ENCODE measurements around the gene DLGAP1.
"Not testable (repeated sequence)": the region's sequence is repeated elsewhere in the genome, so short reads cannot be mapped to it uniquely, and the experiment has no call there.

Gene DLGAP1

DNA sequence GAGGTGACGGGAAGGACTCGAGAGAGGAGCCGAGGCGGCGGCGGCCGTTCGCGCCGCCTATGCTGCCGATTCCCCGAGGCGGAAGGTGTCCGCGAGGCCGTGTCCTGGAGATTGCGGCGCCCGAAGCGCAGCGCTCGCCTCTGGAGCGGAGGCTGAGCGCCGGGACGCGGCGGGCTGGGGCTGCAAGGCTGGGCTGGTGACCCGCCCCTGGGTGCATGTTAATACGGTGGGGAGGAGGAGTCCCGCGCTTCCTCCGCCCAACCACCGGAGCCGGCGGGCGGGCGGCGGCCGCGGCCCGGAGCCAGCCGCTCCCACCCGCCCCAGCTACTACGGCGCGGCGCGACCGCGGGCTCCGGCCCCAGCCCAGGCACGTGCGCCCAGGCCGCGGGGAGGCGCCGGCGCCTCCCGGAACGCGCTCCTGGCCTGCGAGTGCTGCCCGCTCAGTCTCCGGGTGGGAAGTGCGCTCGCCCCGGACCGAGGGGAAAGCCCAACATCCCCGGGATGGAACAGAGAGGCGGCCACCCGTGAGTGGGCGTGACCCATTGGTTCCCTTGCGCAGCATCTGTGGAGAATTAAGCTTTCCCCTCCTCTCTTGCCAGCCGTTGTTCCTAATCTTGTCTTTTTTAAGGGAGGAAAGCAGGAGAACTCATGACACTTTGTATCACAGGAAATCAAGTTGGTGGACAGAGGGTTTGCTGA is at the start of gene DLGAP1:
Gene DLGAP1 (minus strand): TSS at position 195 of the 699 bp plus-strand sequence.
- H3K4me3 ChIP-seq (ENCODE audit: low read depth, low read length): no peak within 1 kb of the TSS
- DNase-seq (ENCODE audit: low read depth): no peak
- no peak for TF ChIP-seq POLR2A (IDR thresholded peaks at IDR 0.05; ENCODE audit: extremely low read depth, insufficient read length)
- TF ChIP-seq, protein P1, sequence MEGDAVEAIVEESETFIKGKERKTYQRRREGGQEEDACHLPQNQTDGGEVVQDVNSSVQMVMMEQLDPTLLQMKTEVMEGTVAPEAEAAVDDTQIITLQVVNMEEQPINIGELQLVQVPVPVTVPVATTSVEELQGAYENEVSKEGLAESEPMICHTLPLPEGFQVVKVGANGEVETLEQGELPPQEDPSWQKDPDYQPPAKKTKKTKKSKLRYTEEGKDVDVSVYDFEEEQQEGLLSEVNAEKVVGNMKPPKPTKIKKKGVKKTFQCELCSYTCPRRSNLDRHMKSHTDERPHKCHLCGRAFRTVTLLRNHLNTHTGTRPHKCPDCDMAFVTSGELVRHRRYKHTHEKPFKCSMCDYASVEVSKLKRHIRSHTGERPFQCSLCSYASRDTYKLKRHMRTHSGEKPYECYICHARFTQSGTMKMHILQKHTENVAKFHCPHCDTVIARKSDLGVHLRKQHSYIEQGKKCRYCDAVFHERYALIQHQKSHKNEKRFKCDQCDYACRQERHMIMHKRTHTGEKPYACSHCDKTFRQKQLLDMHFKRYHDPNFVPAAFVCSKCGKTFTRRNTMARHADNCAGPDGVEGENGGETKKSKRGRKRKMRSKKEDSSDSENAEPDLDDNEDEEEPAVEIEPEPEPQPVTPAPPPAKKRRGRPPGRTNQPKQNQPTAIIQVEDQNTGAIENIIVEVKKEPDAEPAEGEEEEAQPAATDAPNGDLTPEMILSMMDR (IDR thresholded peaks at IDR 0.05; ENCODE audit: low read depth, low read length): no peak
- TF ChIP-seq, protein P2, sequence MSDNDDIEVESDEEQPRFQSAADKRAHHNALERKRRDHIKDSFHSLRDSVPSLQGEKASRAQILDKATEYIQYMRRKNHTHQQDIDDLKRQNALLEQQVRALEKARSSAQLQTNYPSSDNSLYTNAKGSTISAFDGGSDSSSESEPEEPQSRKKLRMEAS (IDR thresholded peaks at IDR 0.05; ENCODE audit: low read depth, low read length): no peak
- TF ChIP-seq MYC (IDR thresholded peaks at IDR 0.05; ENCODE audit: low read depth, low read length): no peak

DNA sequence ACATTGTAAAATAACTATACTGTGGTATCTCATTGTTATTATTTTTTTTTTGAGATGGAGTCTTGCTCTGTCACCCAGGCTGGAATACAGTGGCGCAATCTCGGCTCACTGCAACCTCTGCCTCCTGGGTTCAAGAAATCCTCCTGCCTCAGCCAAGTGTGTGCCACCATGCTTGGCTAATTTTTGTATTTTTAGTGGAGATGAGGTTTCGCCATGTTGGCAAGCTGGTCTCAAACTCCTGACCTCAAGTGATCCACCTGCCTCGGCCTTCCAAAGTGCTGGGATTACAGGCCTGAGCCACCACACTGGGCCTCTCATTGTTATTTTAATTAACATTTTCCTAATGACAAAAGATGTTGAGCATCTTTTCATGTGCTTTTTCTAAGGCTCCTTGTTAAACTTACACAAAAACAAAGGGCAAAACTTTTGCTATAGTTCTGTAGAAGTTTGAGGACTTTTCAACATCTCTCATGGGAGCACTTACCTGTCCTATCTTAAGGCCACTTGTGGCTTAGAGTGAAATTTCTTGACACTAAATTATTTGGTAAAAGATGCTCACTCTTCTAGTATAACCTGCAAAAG is 39.7 kb upstream of the DLGAP1 start:
- DNase-seq (ENCODE audit: low read depth); H3K4me3 ChIP-seq (ENCODE audit: low read depth, low read length): not testable (repeated sequence)

DNA sequence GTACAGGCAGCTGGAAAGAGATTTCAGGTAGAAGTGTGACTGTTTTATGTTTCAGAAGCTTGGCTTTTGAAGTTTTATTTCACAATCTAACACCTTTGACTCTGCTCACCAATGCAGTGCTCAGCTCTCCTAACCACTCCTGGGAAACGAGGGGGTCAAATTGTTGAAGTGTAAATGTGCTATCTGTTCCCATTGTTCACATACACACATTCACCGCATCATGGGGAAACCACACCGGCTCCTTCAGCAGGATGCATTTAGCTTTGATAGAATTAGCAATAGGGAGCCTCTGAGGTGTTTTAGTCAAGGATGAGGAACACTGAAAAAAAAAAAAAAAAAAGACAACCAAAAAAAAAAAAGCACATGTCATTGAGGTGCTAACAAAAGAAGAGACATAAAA is 13.4 kb upstream of the DLGAP1 start:
- no peak for DNase-seq (ENCODE audit: low read depth)
- no peak overlapping the region for H3K4me3 ChIP-seq (ENCODE audit: low read depth, low read length)
- TF ChIP-seq POLR2A (IDR thresholded peaks at IDR 0.05; ENCODE audit: extremely low read depth, insufficient read length) (no peak), MYC (IDR thresholded peaks at IDR 0.05; ENCODE audit: low read depth, low read length) (no peak)
- TF ChIP-seq, protein P1 (IDR thresholded peaks at IDR 0.05; ENCODE audit: low read depth, low read length): no peak
- TF ChIP-seq, protein P2 (IDR thresholded peaks at IDR 0.05; ENCODE audit: low read depth, low read length): no peak

DNA sequence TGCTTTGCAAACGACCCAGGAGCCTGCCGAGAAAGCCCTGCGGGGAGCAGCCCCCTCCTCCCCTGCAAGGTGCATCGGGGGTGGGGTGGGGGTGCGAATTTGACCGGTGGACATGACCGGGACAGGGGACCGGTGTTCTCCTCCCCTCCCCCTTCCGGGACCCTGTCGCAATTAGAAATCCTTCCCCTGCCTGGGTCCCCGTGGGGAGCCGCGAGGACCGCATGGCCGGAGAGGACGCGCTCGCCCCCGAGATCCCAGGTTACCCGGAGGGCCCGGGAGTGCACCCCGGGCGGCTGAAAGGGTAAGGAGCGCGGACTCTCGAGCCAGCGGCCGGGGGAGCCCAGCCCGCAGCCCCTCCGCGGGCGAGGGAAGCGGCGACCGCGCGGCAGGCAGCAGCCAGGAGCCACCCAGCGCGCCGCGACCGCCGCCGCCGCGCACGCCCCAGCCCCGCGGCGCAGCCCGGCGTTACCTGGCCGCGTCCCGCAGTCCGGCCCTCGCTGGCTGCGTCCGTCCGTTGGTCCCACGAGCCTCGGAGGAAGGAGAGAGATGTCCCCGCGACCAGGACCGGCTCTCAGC is 482 bp downstream of the DLGAP1 start:
- no peak for DNase-seq (ENCODE audit: low read depth)
- no peak for TF ChIP-seq POLR2A (IDR thresholded peaks at IDR 0.05; ENCODE audit: extremely low read depth, insufficient read length)
- TF ChIP-seq, protein P1 (IDR thresholded peaks at IDR 0.05; ENCODE audit: low read depth, low read length): no peak
- TF ChIP-seq MYC (IDR thresholded peaks at IDR 0.05; ENCODE audit: low read depth, low read length): no peak
- TF ChIP-seq, protein P2 (IDR thresholded peaks at IDR 0.05; ENCODE audit: low read depth, low read length): no peak
- H3K4me3 ChIP-seq (ENCODE audit: low read depth, low read length): no peak overlapping the region

DNA sequence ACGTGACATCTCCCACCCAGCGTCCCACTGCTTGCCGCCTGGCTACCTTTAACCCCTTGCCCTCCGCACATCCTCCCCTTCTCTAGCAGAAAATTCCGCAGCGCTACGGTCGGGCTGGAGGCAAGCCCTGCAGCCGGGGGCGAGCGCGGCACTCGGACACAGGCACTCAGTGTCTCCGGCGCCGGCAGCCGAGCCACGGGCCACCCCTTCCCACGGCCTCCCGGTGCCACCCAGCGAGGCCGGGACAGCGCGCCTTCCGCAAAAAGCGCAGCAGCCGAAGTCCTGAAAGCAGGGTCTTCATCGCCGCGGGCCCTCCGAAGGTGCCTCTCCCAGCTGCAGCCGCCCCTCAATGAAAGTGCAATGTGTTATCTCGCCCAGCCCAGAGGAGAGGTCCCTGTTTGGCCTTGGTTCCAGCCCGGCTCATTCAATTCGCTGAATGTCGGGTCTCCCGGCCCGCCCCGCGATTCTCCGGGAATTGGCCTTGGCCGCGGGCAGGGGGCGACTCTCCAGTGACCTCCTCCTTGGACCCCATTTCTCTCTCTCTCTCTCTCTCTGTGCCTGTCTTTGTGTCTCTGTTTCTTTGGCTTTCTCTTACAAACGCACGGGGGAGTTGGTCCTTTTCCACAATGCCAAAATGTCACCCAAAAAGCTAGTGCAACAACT is 1.1 kb downstream of the DLGAP1 start:
- DNase-seq (ENCODE audit: low read depth): no peak
- no peak overlapping the region for H3K4me3 ChIP-seq (ENCODE audit: low read depth, low read length)
- TF ChIP-seq, protein P2 (IDR thresholded peaks at IDR 0.05; ENCODE audit: low read depth, low read length): no peak
- TF ChIP-seq POLR2A (IDR thresholded peaks at IDR 0.05; ENCODE audit: extremely low read depth, insufficient read length) (no peak), MYC (IDR thresholded peaks at IDR 0.05; ENCODE audit: low read depth, low read length) (no peak)
- TF ChIP-seq, protein P1 (IDR thresholded peaks at IDR 0.05; ENCODE audit: low read depth, low read length): no peak

DNA sequence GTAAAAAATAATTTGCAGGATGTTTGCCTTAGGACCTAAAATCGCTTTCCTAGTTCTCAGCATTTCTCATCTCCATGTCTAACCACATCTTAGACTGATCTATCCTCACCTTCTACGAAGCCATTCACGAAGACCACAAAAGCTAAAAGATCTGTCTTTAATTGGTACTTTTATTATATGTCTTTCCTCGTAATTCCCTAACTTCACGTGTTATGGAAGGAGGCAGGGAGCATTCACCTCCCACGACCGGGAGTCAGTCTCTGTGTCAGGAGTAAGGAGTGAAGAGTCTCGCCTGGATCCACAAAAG is 1.6 kb downstream of the DLGAP1 start:
- TF ChIP-seq POLR2A (IDR thresholded peaks at IDR 0.05; ENCODE audit: extremely low read depth, insufficient read length) (no peak), MYC (IDR thresholded peaks at IDR 0.05; ENCODE audit: low read depth, low read length) (no peak)
- TF ChIP-seq, protein P1 (IDR thresholded peaks at IDR 0.05; ENCODE audit: low read depth, low read length): no peak
- TF ChIP-seq, protein P2 (IDR thresholded peaks at IDR 0.05; ENCODE audit: low read depth, low read length): no peak
- DNase-seq (ENCODE audit: low read depth): no peak
- H3K4me3 ChIP-seq (ENCODE audit: low read depth, low read length): no peak overlapping the region

All from NB4 (cell line).